ENCODE results near the gene C1GALT1C1L.

- TF ChIP-seq ZFX (CRISPR knock-in tag; IDR thresholded peaks at IDR 0.05; ENCODE audit: low read depth) = no peak
- TF ChIP-seq ZFP90 (CRISPR knock-in tag; IDR thresholded peaks at IDR 0.05; ENCODE audit: borderline replicate concordance) = no peak
- TF ChIP-seq KDM4B (CRISPR knock-in tag; IDR thresholded peaks at IDR 0.05) = no peak
- no peak for TF ChIP-seq JUN (CRISPR knock-in tag; IDR thresholded peaks at IDR 0.05)
- TF ChIP-seq TCF12 (IDR thresholded peaks at IDR 0.05) = no peak
- no peak for TF ChIP-seq TCF12 (CRISPR knock-in tag; IDR thresholded peaks at IDR 0.05)
- no peak for TF ChIP-seq ARNT (IDR thresholded peaks at IDR 0.05)
- TF ChIP-seq KLF12 (CRISPR knock-in tag; IDR thresholded peaks at IDR 0.05; ENCODE audit: borderline replicate concordance) = no peak
- no peak for TF ChIP-seq SP1 (IDR thresholded peaks at IDR 0.05)
- no peak for TF ChIP-seq SP1 (CRISPR knock-in tag; IDR thresholded peaks at IDR 0.05)
- TF ChIP-seq TAF1 (CRISPR knock-in tag; IDR thresholded peaks at IDR 0.05) = no peak
- TF ChIP-seq BATF2 (CRISPR knock-in tag; IDR thresholded peaks at IDR 0.05) = no peak
- TF ChIP-seq EZH2 (conservative IDR thresholded peaks at IDR 0.05; ENCODE audit: low read depth, low read length) = no peak; the same call in 1 of the 2 replicates
These were observed 39.6 kb downstream of the C1GALT1C1L start for GRCh38 chr2:43636621-43637020.
